ENCODE measurements around the gene SLC13A3.

SLC13A3 gene

GRCh38 chr20:46575937-46576461, 75.3 kb downstream of the SLC13A3 start:
- Histone ChIP-seq H3K27me3 (ENCODE audit: insufficient read depth, low read length, poor library complexity, severe bottlenecking) (no peaks in the 10 kb centered on the region), H3K4me1 (ENCODE audit: insufficient read depth, low read length, poor library complexity, severe bottlenecking) (no peaks in the 10 kb centered on the region), H3K9me2 (replicated peaks; ENCODE audit: low read depth, low read length) (no peaks in the 10 kb centered on the region), H4K20me1 (ENCODE audit: insufficient read depth, low read length, poor library complexity, severe bottlenecking) (no peaks in the 10 kb centered on the region), H3F3A (ENCODE audit: low read depth) (no peaks in the 10 kb centered on the region), H3K4me2 (ENCODE audit: low read depth, low read length, poor library complexity, severe bottlenecking) (no peak overlapping the region), H3K9me3 (ENCODE audit: insufficient read depth, low read depth, low read length) (no peaks in the 10 kb centered on the region), H2AFZ (ENCODE audit: low read length) (no peak overlapping the region), H3K9ac (ENCODE audit: low read depth, low read length, poor library complexity, severe bottlenecking) (no peak overlapping the region), H3K79me2 (ENCODE audit: insufficient read depth, low read length) (no peaks in the 10 kb centered on the region), H3K4me3 (ENCODE audit: low read length, poor library complexity, severe bottlenecking) (no peak overlapping the region), H3K36me3 (ENCODE audit: insufficient read depth, low read length) (no peaks in the 10 kb centered on the region)
- TF ChIP-seq EZH2phosphoT487 (IDR thresholded peaks at IDR 0.05; ENCODE audit: borderline replicate concordance), result no peak
- TF ChIP-seq CTCF (conservative IDR thresholded peaks at IDR 0.05; ENCODE audit: low read length), result no peak

GRCh38 chr20:46575394-46575793, 75.9 kb downstream of the SLC13A3 start:
- H3K27me3 ChIP-seq (ENCODE audit: insufficient read depth, low read length, poor library complexity, severe bottlenecking), result no peaks in the 10 kb centered on the region
- TF ChIP-seq EZH2phosphoT487 (IDR thresholded peaks at IDR 0.05; ENCODE audit: borderline replicate concordance) (no peak), CTCF (conservative IDR thresholded peaks at IDR 0.05; ENCODE audit: low read length) (no peak)

GRCh38 chr20:46573788-46574584, 77.3 kb downstream of the SLC13A3 start:
- H3K9me3 ChIP-seq (ENCODE audit: insufficient read depth, low read depth, low read length), result no peaks in the 10 kb centered on the region
- no peaks in the 10 kb centered on the region for H3K4me1 ChIP-seq (ENCODE audit: insufficient read depth, low read length, poor library complexity, severe bottlenecking)
- TF ChIP-seq CTCF (conservative IDR thresholded peaks at IDR 0.05; ENCODE audit: low read length) (no peak), EZH2phosphoT487 (IDR thresholded peaks at IDR 0.05; ENCODE audit: borderline replicate concordance) (no peak)
- H2AFZ ChIP-seq (ENCODE audit: low read length), result no peak overlapping the region
- H4K20me1 ChIP-seq (ENCODE audit: insufficient read depth, low read length, poor library complexity, severe bottlenecking), result no peaks in the 10 kb centered on the region
- H3K4me3 ChIP-seq (ENCODE audit: low read length, poor library complexity, severe bottlenecking), result no peak overlapping the region
- no peaks in the 10 kb centered on the region for H3K9me2 ChIP-seq (replicated peaks; ENCODE audit: low read depth, low read length)
- H3K4me2 ChIP-seq (ENCODE audit: low read depth, low read length, poor library complexity, severe bottlenecking), result no peak overlapping the region
- no peaks in the 10 kb centered on the region for H3K36me3 ChIP-seq (ENCODE audit: insufficient read depth, low read length)
- no peaks in the 10 kb centered on the region for H3K27me3 ChIP-seq (ENCODE audit: insufficient read depth, low read length, poor library complexity, severe bottlenecking)
- H3K9ac ChIP-seq (ENCODE audit: low read depth, low read length, poor library complexity, severe bottlenecking), result no peak overlapping the region
- no peaks in the 10 kb centered on the region for H3K79me2 ChIP-seq (ENCODE audit: insufficient read depth, low read length)
- no peaks in the 10 kb centered on the region for H3F3A ChIP-seq (ENCODE audit: low read depth)

More at GRCh38 chr20:46575394-46575793, 75.9 kb downstream of the SLC13A3 start:
- H3K79me2 ChIP-seq (ENCODE audit: insufficient read depth, low read length), result no peaks in the 10 kb centered on the region
- no peaks in the 10 kb centered on the region for H3K36me3 ChIP-seq (ENCODE audit: insufficient read depth, low read length)
- no peaks in the 10 kb centered on the region for H3K4me1 ChIP-seq (ENCODE audit: insufficient read depth, low read length, poor library complexity, severe bottlenecking)
- H3K9me3 ChIP-seq (ENCODE audit: insufficient read depth, low read depth, low read length), result no peaks in the 10 kb centered on the region
- no peak overlapping the region for H3K4me3 ChIP-seq (ENCODE audit: low read length, poor library complexity, severe bottlenecking)
- no peak overlapping the region for H2AFZ ChIP-seq (ENCODE audit: low read length)
- no peak overlapping the region for H3K4me2 ChIP-seq (ENCODE audit: low read depth, low read length, poor library complexity, severe bottlenecking)
- no peaks in the 10 kb centered on the region for H3K9me2 ChIP-seq (replicated peaks; ENCODE audit: low read depth, low read length)
- H3F3A ChIP-seq (ENCODE audit: low read depth), result no peaks in the 10 kb centered on the region
- H4K20me1 ChIP-seq (ENCODE audit: insufficient read depth, low read length, poor library complexity, severe bottlenecking), result no peaks in the 10 kb centered on the region
- no peak overlapping the region for H3K9ac ChIP-seq (ENCODE audit: low read depth, low read length, poor library complexity, severe bottlenecking)
